Ectodermal cell (in vitro differentiated cells): ENCODE results near the gene USP5. TPM values are rescaled to one million over a fixed set of nuclear protein-coding genes. Genes with fewer than 3 reads are reported as not detected.

Source experiments
- H3K27ac ChIP-seq: 2 replicates; pipeline ENCODE4 v1.7.0; 2013; ENCODE audit warnings: mild to moderate bottlenecking, low read depth, low read length; ENCODE audit not compliant: insufficient read depth, poor library complexity, severe bottlenecking
- H3K27me3 ChIP-seq: 2 replicates; pipeline ENCODE4 v1.7.0; 2013; ENCODE audit warnings: mild to moderate bottlenecking, low read length; ENCODE audit not compliant: insufficient read depth, control insufficient read depth, poor library complexity, severe bottlenecking
- H3K36me3 ChIP-seq: one replicate; pipeline ENCODE4 v1.7.0; 2013; ENCODE audit warnings: low read length; ENCODE audit not compliant: control insufficient read depth, insufficient read depth
- H3K4me1 ChIP-seq: one replicate; pipeline ENCODE4 v1.7.0; 2013; ENCODE audit warnings: low read length; ENCODE audit not compliant: control insufficient read depth, insufficient read depth
- H3K4me3 ChIP-seq: 2 replicates; pipeline ENCODE4 v1.7.0; 2013; ENCODE audit warnings: low read depth, low read length, control low read depth; ENCODE audit not compliant: insufficient read depth
- H3K9me3 ChIP-seq: 2 replicates; pipeline ENCODE4 v1.7.0; 2013; ENCODE audit warnings: mild to moderate bottlenecking, low read length, moderate library complexity; ENCODE audit not compliant: control insufficient read depth
- WGBS, 2 experiments: methylation state at CpG; one replicate each; pipeline ENCODE4 v1.1.7; 2013; ENCODE audit warnings: missing lambda C conversion rate in 2 of 2; 5-methylcytosine and 5-hydroxymethylcytosine counted together
- polyA plus RNA-seq, 4 experiments: library from polyadenylated mRNA; stranded (reverse); fragments of 50-300 nt; gene quantifications; one replicate each; pipeline ENCODE4 v1.2.3, GENCODE V29; 2013

The USP5 gene
- polyA plus RNA-seq (2013, experiment 1 of 4): 105 TPM
- polyA plus RNA-seq (2013, experiment 2 of 4): 99.8 TPM
- polyA plus RNA-seq (2013, experiment 3 of 4): 73.9 TPM
- polyA plus RNA-seq (2013, experiment 4 of 4): 76.2 TPM

- H3K4me1 ChIP-seq: peaks cover 21% of the 10 kb centered on the region
- H3K4me3 ChIP-seq: peak within 1 kb of the TSS; percentile 60
- no peaks in the 10 kb centered on the region for H3K9me3 ChIP-seq
- H3K27ac ChIP-seq: peak within 1 kb of the TSS; percentile 78
- 0% methylated on average over 65 of the region's 65 CpGs for WGBS, 2 experiments
- H3K36me3 ChIP-seq: peaks cover 20% of the 10 kb centered on the region
- no peaks in the 10 kb centered on the region for H3K27me3 ChIP-seq
These were observed at the start of gene USP5 for GRCh38 chr12:6851921-6852650. Gene USP5 (plus strand): TSS chr12:6852150. CDS start chr12:6852180, 30 bp downstream.

GRCh38 chr12:6807170-6807569 is 44.8 kb upstream of the USP5 start:
- Histone ChIP-seq H3K27me3 (no peaks in the 10 kb centered on the region), H3K9me3 (no peaks in the 10 kb centered on the region), H3K36me3 (no peaks in the 10 kb centered on the region), H3K4me1 (peaks cover 4% of the 10 kb centered on the region), H3K4me3 (no peak overlapping the region), H3K27ac (no peak overlapping the region)
- WGBS, 2 experiments: 86 to 91% methylated on average over 1 of the region's 1 CpG

DNA sequence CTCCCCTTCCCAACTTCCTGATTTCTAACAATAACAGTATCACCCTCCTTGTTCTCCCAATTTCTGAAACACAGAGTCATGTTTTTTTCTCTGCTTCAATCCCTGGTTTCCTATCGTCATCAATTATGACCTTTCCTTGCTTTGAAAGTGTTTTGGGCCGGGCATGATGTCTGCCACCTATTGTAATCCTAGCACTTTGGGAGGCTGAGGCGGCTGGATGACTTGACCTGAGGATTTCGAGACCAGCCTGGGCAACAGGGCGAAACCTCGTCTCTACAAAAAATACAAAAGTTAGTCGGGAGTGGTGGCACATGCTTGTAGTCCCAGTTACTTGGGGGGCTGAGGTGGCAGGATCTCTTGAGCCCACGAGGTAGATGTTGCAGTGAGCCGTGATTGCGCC is 42.9 kb upstream of the USP5 start:
- no peak overlapping the region for H3K27ac ChIP-seq
- no peaks in the 10 kb centered on the region for H3K27me3 ChIP-seq
- no peaks in the 10 kb centered on the region for H3K9me3 ChIP-seq
- WGBS, 2 experiments: 82 to 83% methylated on average over 10 of the region's 10 CpGs
- no peaks in the 10 kb centered on the region for H3K36me3 ChIP-seq
- peaks cover 4% of the 10 kb centered on the region for H3K4me1 ChIP-seq
- H3K4me3 ChIP-seq: no peak overlapping the region

DNA sequence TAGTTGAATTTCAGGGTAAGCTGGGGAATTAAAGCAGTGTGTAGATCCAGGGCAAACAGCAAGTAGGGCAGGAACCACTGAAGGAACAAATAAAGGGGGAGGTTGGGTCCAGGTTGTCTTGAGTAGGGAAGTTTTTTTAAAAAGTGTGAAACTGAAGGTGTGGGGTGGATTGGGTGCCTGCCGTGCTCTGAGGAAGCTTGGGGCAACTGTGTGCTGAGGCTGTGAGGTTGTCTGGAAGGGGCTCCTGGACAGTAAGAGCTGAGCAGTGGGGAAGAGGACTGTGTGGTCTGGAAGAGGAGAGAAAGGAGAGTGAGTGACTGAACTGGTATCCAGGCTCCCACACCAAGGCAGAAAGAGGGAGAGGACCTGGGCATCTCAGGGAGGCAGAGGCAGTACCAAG is 41.2 kb upstream of the USP5 start:
- H3K9me3 ChIP-seq: no peaks in the 10 kb centered on the region
- H3K4me3 ChIP-seq: no peak overlapping the region
- H3K36me3 ChIP-seq: no peaks in the 10 kb centered on the region
- 72 to 89% methylated on average over 1 of the region's 1 CpG for WGBS, 2 experiments
- H3K27me3 ChIP-seq: no peaks in the 10 kb centered on the region
- no peak overlapping the region for H3K27ac ChIP-seq
- peaks cover 4% of the 10 kb centered on the region for H3K4me1 ChIP-seq

DNA sequence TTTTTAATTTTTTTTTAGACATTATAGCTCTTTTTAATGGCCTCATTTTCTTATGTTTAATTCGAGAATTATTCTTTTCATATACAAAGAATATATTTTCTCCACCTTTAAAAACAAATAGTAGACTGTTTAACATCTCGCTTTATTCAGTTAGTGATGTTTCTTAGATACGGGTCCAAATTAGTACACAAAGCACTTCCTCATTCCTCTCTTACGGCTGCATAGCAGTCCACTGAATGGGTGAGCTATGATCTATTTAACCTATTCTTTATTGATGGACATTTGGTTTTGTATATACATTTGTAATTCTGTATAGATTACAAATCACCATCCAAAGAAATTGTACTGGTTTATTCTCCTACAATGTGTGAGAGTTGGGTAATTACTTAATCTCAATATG is 38.6 kb upstream of the USP5 start:
- no peaks in the 10 kb centered on the region for H3K9me3 ChIP-seq
- H3K4me3 ChIP-seq: no peak overlapping the region
- WGBS, 2 experiments: 89 to 95% methylated on average over 3 to 4 of the region's 4 CpGs
- H3K4me1 ChIP-seq: peaks cover 11% of the 10 kb centered on the region
- no peaks in the 10 kb centered on the region for H3K27me3 ChIP-seq
- H3K36me3 ChIP-seq: no peaks in the 10 kb centered on the region
- H3K27ac ChIP-seq: no peak overlapping the region

DNA sequence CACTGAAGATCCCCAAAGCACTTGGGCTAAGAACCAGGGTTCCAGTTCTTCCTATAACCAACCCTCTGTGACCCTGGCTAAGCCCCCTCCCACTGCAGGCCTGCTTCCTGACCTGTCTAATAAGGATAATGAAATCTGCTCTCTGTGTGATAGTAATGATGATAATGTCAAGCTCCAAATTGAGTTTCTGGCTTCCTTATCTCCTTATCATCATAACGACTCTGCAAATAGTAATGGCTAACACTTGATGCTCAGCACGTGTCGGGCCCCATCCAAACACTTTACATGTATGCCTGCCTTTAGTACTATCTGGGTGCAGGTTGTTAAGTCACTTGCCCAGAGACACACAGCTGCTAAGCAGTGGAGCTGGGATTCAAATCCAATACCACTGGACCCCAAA is 35.4 kb upstream of the USP5 start:
- H3K4me3 ChIP-seq: no peak overlapping the region
- 94 to 95% methylated on average over 3 of the region's 3 CpGs for WGBS, 2 experiments
- no peak overlapping the region for H3K27ac ChIP-seq
- no peaks in the 10 kb centered on the region for H3K36me3 ChIP-seq
- H3K9me3 ChIP-seq: no peaks in the 10 kb centered on the region
- no peaks in the 10 kb centered on the region for H3K27me3 ChIP-seq
- H3K4me1 ChIP-seq: peaks cover 35% of the 10 kb centered on the region

DNA sequence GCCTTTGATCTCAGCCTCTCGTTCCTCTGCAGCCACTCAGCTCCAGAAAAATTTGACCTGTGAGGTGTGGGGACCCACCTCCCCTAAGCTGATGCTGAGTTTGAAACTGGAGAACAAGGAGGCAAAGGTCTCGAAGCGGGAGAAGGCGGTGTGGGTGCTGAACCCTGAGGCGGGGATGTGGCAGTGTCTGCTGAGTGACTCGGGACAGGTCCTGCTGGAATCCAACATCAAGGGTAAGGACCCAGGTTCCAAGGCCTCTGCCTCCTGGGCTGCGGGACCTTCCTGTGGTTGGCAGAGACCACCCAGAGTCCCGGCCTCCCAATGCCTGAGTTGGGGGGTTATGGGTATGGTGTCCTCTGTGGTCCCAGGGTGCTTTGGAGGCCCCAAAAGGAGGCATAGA is 34.9 kb upstream of the USP5 start:
- Histone ChIP-seq H3K27ac (no peak overlapping the region), H3K9me3 (no peaks in the 10 kb centered on the region), H3K27me3 (no peaks in the 10 kb centered on the region), H3K4me3 (no peak overlapping the region), H3K4me1 (peaks cover 39% of the 10 kb centered on the region), H3K36me3 (no peaks in the 10 kb centered on the region)
- WGBS, 2 experiments: 92 to 97% methylated on average over 8 of the region's 8 CpGs

DNA sequence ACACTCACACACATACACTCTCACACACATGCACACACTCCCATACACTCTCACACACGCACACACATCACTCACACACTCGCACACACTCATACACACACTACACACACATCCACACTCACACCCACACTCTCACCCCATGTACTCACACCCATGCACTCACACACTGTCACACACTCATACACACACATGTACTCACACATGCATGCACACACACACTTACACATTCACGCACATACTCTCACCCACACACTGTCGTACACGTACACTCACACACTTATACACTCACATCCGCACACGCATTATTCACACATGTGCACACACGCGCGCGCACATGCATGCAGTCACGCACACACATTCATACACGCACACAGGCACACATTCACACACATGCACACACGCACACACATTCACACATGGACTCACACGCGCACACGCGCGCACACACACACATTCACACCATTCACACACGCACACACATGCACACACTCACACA is 34.2 kb upstream of the USP5 start:
- Histone ChIP-seq H3K36me3 (no peaks in the 10 kb centered on the region), H3K27ac (no peak overlapping the region), H3K27me3 (no peaks in the 10 kb centered on the region), H3K4me3 (no peak overlapping the region), H3K4me1 (peaks cover 45% of the 10 kb centered on the region), H3K9me3 (no peaks in the 10 kb centered on the region)
- 82 to 91% methylated on average over 20 of the region's 20 CpGs for WGBS, 2 experiments

DNA sequence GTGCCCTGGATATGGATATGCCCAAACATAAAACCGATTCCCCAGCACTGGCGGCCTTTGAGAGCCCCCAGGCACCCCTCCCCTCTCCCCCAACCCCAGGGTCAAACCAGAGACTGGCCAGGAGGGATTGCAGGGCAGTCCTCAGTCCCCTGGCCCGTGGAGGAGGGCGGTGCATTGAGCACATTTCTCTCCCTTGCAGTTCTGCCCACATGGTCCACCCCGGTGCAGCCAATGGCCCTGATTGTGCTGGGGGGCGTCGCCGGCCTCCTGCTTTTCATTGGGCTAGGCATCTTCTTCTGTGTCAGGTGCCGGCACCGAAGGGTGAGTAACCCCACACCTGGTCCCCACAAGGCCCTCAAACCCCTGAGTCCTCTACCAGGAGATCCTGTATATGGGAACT is 33.7 kb upstream of the USP5 start:
- Histone ChIP-seq H3K9me3 (no peaks in the 10 kb centered on the region), H3K27ac (no peak overlapping the region), H3K27me3 (no peaks in the 10 kb centered on the region), H3K4me1 (peaks cover 50% of the 10 kb centered on the region), H3K4me3 (no peak overlapping the region), H3K36me3 (no peaks in the 10 kb centered on the region)
- WGBS, 2 experiments: 63 to 68% methylated on average over 10 of the region's 10 CpGs

DNA sequence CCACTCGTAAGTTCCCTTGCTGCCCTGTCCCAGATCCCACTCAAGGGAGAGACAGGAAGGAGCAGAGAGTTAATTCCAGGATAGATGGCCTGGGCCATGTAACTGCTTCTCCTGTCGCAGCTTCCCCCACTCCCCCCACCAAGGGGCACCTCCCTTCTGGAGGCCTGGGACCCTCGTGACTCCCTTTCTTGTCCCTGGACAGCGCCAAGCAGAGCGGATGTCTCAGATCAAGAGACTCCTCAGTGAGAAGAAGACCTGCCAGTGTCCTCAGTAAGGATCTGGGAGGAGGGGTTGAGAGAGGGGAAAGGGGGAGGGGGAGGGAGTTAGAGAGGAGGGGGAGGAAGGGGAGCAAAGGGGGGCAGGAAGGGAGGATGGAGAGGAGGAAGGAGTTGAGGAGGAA is 33.3 kb upstream of the USP5 start:
- WGBS, 2 experiments: 72 to 84% methylated on average over 5 of the region's 5 CpGs
- peaks cover 54% of the 10 kb centered on the region for H3K4me1 ChIP-seq
- H3K9me3 ChIP-seq: no peaks in the 10 kb centered on the region
- H3K27ac ChIP-seq: no peak overlapping the region
- no peak overlapping the region for H3K4me3 ChIP-seq
- no peaks in the 10 kb centered on the region for H3K27me3 ChIP-seq
- no peaks in the 10 kb centered on the region for H3K36me3 ChIP-seq
